Endothelial cell of umbilical vein (primary cell): ENCODE data around the gene COL4A1. TPM values are rescaled to one million over a fixed set of nuclear protein-coding genes. Genes with fewer than 3 reads are reported as not detected.

Experiments used
- BruUV-seq: library from RNA; stranded (reverse); fragments of 400-500 nt; replicated peaks from 2 replicates; lab custom pipeline; 2021; lab: Mats Ljungman, UMichigan
- CTCF ChIA-PET: fragments of 300-600, 350-600 bp; sonication (Branson Sonifier 250); formaldehyde crosslinking; loops from one replicate; lab custom pipeline; 2021; ENCODE audit warnings: antibody characterized with exemption, inconsistent platforms; lab: Charles Lee
- POLR2A ChIA-PET: fragments of 300-600, 350-600 bp; sonication (Branson Sonifier 250); formaldehyde crosslinking; loops from one replicate; lab custom pipeline; 2021; ENCODE audit warnings: antibody characterized with exemption, inconsistent platforms; lab: Charles Lee
- DNase-seq: peaks from one replicate; pipeline ENCODE4 v3.0.0-alpha.2; 2011; ENCODE audit warnings: low read depth, low spot score
- FAIRE-seq: peaks from 2 replicates; lab custom pipeline; 2011; peaks lifted over from hg19 to GRCh38; lab: Jason Lieb, UNC
- H2AFZ ChIP-seq: 2 replicates; pipeline ENCODE4 v1.6.0; 2012; ENCODE audit warnings: low read depth, low read length, control low read depth, inconsistent platforms
- H3K27ac ChIP-seq: 2 replicates; pipeline ENCODE4 v1.5.1; 2011; ENCODE audit warnings: low read depth, mild to moderate bottlenecking, control low read depth, low read length, moderate library complexity; ENCODE audit not compliant: insufficient read depth
- H3K27me3 ChIP-seq, 2 experiments: 2 replicates each; pipeline versions ENCODE4 v1.6.0 to v1.6.1; 2011; ENCODE audit warnings: low read length in 2 of 2, mixed read lengths in 1 of 2; ENCODE audit not compliant: control insufficient read depth in 2 of 2, insufficient read depth in 2 of 2
- H3K36me3 ChIP-seq, 2 experiments: 2 replicates in 1 of 2; 3 replicates in 1 of 2; pipeline ENCODE4 v1.5.1; 2011; ENCODE audit warnings: low read length in 2 of 2, mild to moderate bottlenecking in 1 of 2, moderate library complexity in 1 of 2; ENCODE audit not compliant: control insufficient read depth in 2 of 2, insufficient read depth in 2 of 2; ENCODE audit errors: extremely low read depth in 1 of 2
- H3K4me1 ChIP-seq: 3 replicates; pipeline ENCODE4 v1.5.1; 2011; ENCODE audit warnings: mild to moderate bottlenecking, low read length; ENCODE audit not compliant: control insufficient read depth, insufficient read depth; ENCODE audit errors: extremely low read depth
- H3K4me2 ChIP-seq: 2 replicates; pipeline ENCODE4 v1.6.1; 2011; ENCODE audit warnings: low read length, control low read depth, mixed read lengths; ENCODE audit not compliant: insufficient read depth
- H3K4me3 ChIP-seq, 3 experiments: fragments of 200-600 bp in 1 of 3; sonication (generic), shearing (Covaris generic) in 1 of 3; replicated peaks in 1 of 3; 2 replicates each; pipeline ENCODE4 v1.5.1; 2011 to 2016; ENCODE audit warnings: control low read depth in 3 of 3, low read length in 3 of 3, mild to moderate bottlenecking in 2 of 3, inconsistent platforms in 1 of 3, low read depth in 1 of 3, moderate library complexity in 1 of 3; ENCODE audit not compliant: insufficient read depth in 1 of 3
- H3K79me2 ChIP-seq: 2 replicates; pipeline ENCODE4 v1.6.0; 2012; ENCODE audit warnings: low read length, inconsistent platforms; ENCODE audit not compliant: control insufficient read depth, insufficient read depth
- H3K9ac ChIP-seq: replicated peaks from 2 replicates; pipeline ENCODE3; 2011; ENCODE audit warnings: low read length, control low read depth; ENCODE audit not compliant: insufficient read depth; ENCODE audit errors: extremely low read depth
- H3K9me1 ChIP-seq: replicated peaks from 3 replicates; pipeline ENCODE4 v1.6.0; 2011; ENCODE audit warnings: mild to moderate bottlenecking, low read length; ENCODE audit not compliant: control insufficient read depth, insufficient read depth; ENCODE audit errors: extremely low read depth
- H3K9me3 ChIP-seq: replicated peaks from 2 replicates; pipeline ENCODE4 v1.5.1; 2012; ENCODE audit warnings: low read length, inconsistent platforms; ENCODE audit not compliant: control insufficient read depth, insufficient read depth
- H4K20me1 ChIP-seq: replicated peaks from 2 replicates; pipeline ENCODE3; 2011; ENCODE audit warnings: mild to moderate bottlenecking, low read length; ENCODE audit not compliant: control insufficient read depth, insufficient read depth; ENCODE audit errors: extremely low read depth
- CTCF ChIP-seq, 2 donors: IDR thresholded peaks; 1 replicate in 1 of 2; 2 replicates in 1 of 2; pipeline ENCODE4 v1.5.1; 2011; ENCODE audit warnings: low read length in 2 of 2, mild to moderate bottlenecking in 2 of 2, moderate library complexity in 2 of 2, control low read depth in 1 of 2, inconsistent platforms in 1 of 2, low read depth in 1 of 2; ENCODE audit not compliant: insufficient read depth in 1 of 2; ENCODE audit errors: extremely low read depth in 1 of 2
- EZH2 ChIP-seq: IDR thresholded peaks from 2 replicates; pipeline ENCODE4 v1.6.1; 2012; ENCODE audit warnings: borderline replicate concordance, low read depth, mild to moderate bottlenecking, moderate library complexity, low read length, inconsistent platforms; ENCODE audit not compliant: severe bottlenecking
- FOS ChIP-seq: IDR thresholded peaks from 2 replicates; pipeline ENCODE4 v1.6.1; 2011; ENCODE audit warnings: mild to moderate bottlenecking, low read length, moderate library complexity, borderline replicate concordance; ENCODE audit not compliant: insufficient read depth
- GATA2 ChIP-seq: IDR thresholded peaks from 2 replicates; pipeline ENCODE4 v1.7.0; 2011; ENCODE audit warnings: low read depth, mild to moderate bottlenecking, moderate library complexity, mixed read lengths, low read length; ENCODE audit not compliant: insufficient read length, insufficient read depth
- JUN ChIP-seq: IDR thresholded peaks from 2 replicates; pipeline ENCODE4 v1.6.1; 2011; ENCODE audit warnings: borderline replicate concordance, low read depth; ENCODE audit not compliant: insufficient read length, insufficient read depth
- MAX ChIP-seq: IDR thresholded peaks from 2 replicates; pipeline ENCODE4 v1.6.1; 2011; ENCODE audit not compliant: insufficient read depth, insufficient read length
- MYC ChIP-seq: IDR thresholded peaks from one replicate; pipeline ENCODE4 v1.6.1; 2011; ENCODE audit warnings: mild to moderate bottlenecking, low read depth, low read length
- POLR2A ChIP-seq: IDR thresholded peaks from 2 replicates; pipeline ENCODE4 v1.6.1; 2012; ENCODE audit warnings: low read depth, mild to moderate bottlenecking, control low read depth, low read length
- POLR2AphosphoS5 ChIP-seq: IDR thresholded peaks from 2 replicates; pipeline ENCODE4 v1.6.1; 2012; ENCODE audit warnings: low read depth, mild to moderate bottlenecking, control low read depth, low read length, moderate library complexity; ENCODE audit not compliant: insufficient read depth
- dilution Hi-C: fragments of 300-500 bp; cut with MboI; formaldehyde crosslinking; loops from one replicate; pipeline ENCODE4 v1.15.0; 2019; ENCODE audit warnings: low sequenced_read_pairs; ENCODE audit not compliant: extremely low pct_ligation_motif_present
- intact Hi-C: fragments of 100-400 bp; cut with micrococcal nuclease; formaldehyde crosslinking; loops from one replicate; pipeline ENCODE4 v1.10.0; 2022
- polyA plus RNA-seq, 4 experiments: library from polyadenylated mRNA; depleted of rRNA in 3 of 4; stranded (reverse) in 3 of 4; unstranded in 1 of 4; fragments of >200 nt; gene quantifications; 2 replicates each; pipeline versions ENCODE4 v1.2.1 to v1.2.3, GENCODE V29; 2011 to 2012; ENCODE audit warnings: missing spikeins in 1 of 4
- total RNA-seq: library from RNA; stranded (reverse); gene quantifications from 2 replicates; pipeline ENCODE4 v1.2.3, GENCODE V29; 2021

The COL4A1 gene
- total and polyA plus RNA-seq, 2 donors (not counting 3 experiments of a cell fraction or from before 2014, with no cell fraction given) = 384 to 1,119 TPM

- BruUV-seq = no TSS peak
- FAIRE-seq (no peak), DNase-seq (no peak)
- intact Hi-C loops = no loop called here
- H2AFZ ChIP-seq = no peak overlapping the region
- no peak overlapping the region for H3K27ac ChIP-seq
- peaks cover 55% of the 10 kb centered on the region for H3K79me2 ChIP-seq
- POLR2A ChIA-PET = no interaction called here
- peaks cover 3% of the 10 kb centered on the region for H3K9me1 ChIP-seq
- CTCF ChIA-PET = interaction anchor here (2.3 to 2.8 kb wide), 2 partner anchors 13 to 29 kb away, joined by 8 to 10 read pairs; no protein-coding TSS in a partner anchor
- TF ChIP-seq FOS (no peak), POLR2A (no peak), MYC (no peak), GATA2 (no peak), JUN (no peak), MAX (no peak), CTCF (IDR thresholded peaks at IDR 0.05; ENCODE audit: extremely low read depth in 1 of 2, insufficient read depth in 1 of 2, low read depth in 1 of 2, low read length in 2 of 2) (no peak), POLR2AphosphoS5 (no peak), EZH2 (no peak)
- H3K27me3 ChIP-seq = no peaks in the 10 kb centered on the region
- no peaks in the 10 kb centered on the region for H3K4me1 ChIP-seq
- no peak overlapping the region for H3K4me2 ChIP-seq
- H3K9me3 ChIP-seq = no peaks in the 10 kb centered on the region
- H3K36me3 ChIP-seq = peaks cover 2 to 8% of the 10 kb centered on the region in 2 experiments
- dilution Hi-C loops = no loop called here
- peaks cover 18% of the 10 kb centered on the region for H4K20me1 ChIP-seq
- H3K4me3 ChIP-seq = no peak overlapping the region
- no peak overlapping the region for H3K9ac ChIP-seq
Measured at GRCh38 chr13:110275931-110276552, 30.9 kb downstream of the COL4A1 start.
